GM12878 (cell line): ENCODE results near the gene RTN4R. TPM values are rescaled to one million over a fixed set of nuclear protein-coding genes. Genes with fewer than 3 reads are reported as not detected.

Experiments used
- ATAC-seq: fragments of 200-7000 bp; cut with Tn5 transposase; 3 replicates; pipeline ENCODE4 v1.9.1; 2020; ENCODE audit warnings: mild to moderate bottlenecking, moderate library complexity
- BruUV-seq: library from RNA; stranded (reverse); fragments of 400-500 nt; replicated peaks from 2 replicates; lab custom pipeline; 2021; lab: Mats Ljungman, UMichigan
- CTCF ChIA-PET: fragments of 300-600 bp; sonication (Branson Sonifier 250); formaldehyde crosslinking; extraction: SDS; loops from one replicate; lab custom pipeline; 2021; ENCODE audit warnings: inconsistent platforms; lab: Yijun Ruan, JAX
- POLR2A ChIA-PET: fragments of 350-600 bp; formaldehyde crosslinking; extraction: SDS; loops from one replicate; lab custom pipeline; 2021; ENCODE audit warnings: inconsistent platforms; lab: Charles Lee
- RAD21 ChIA-PET: fragments of 300-600 bp; sonication (Branson Sonifier 250); formaldehyde crosslinking; loops from one replicate; lab custom pipeline; 2023; ENCODE audit warnings: antibody characterized with exemption; ENCODE audit not compliant: unreplicated experiment; lab: Charles Lee
- SMC1A ChIA-PET: fragments of 300-600 bp; sonication (Branson Sonifier 250); formaldehyde crosslinking; loops from one replicate; lab custom pipeline; 2023; ENCODE audit not compliant: unreplicated experiment, uncharacterized antibody; lab: Charles Lee
- DNase-seq: peaks from one replicate; pipeline ENCODE4 v3.0.0-alpha.2; 2011; ENCODE audit warnings: low read depth, low spot score
- FAIRE-seq: peaks from 3 replicates; lab custom pipeline; 2011; peaks lifted over from hg19 to GRCh38; lab: Jason Lieb, UNC
- H2AFZ ChIP-seq: 2 replicates; pipeline ENCODE4 v1.6.0; 2011; ENCODE audit warnings: low read depth, low read length, control low read depth; ENCODE audit not compliant: control insufficient read depth
- H3K27ac ChIP-seq: 2 replicates; pipeline ENCODE4 v1.5.1; 2011; ENCODE audit warnings: control low read depth; ENCODE audit not compliant: control insufficient read depth, insufficient read depth
- H3K27me3 ChIP-seq, 2 experiments: replicated peaks in 1 of 2; 2 replicates each; pipeline versions ENCODE4 v1.6.0 to v1.6.1; 2011; ENCODE audit warnings: low read length in 1 of 2; ENCODE audit not compliant: control insufficient read depth in 2 of 2, insufficient read depth in 2 of 2
- H3K36me3 ChIP-seq, 2 experiments: 2 replicates each; pipeline ENCODE4 v1.5.1; 2011; ENCODE audit warnings: low read length in 1 of 2; ENCODE audit not compliant: control insufficient read depth in 2 of 2, insufficient read depth in 2 of 2
- H3K4me1 ChIP-seq: 2 replicates; pipeline ENCODE4 v1.6.1; 2011; ENCODE audit warnings: mild to moderate bottlenecking, low read length, moderate library complexity, mixed read lengths; ENCODE audit not compliant: control insufficient read depth, insufficient read depth
- H3K4me2 ChIP-seq: 2 replicates; pipeline ENCODE4 v1.6.0; 2011; ENCODE audit warnings: control low read depth; ENCODE audit not compliant: control insufficient read depth, insufficient read depth
- H3K4me3 ChIP-seq: fragments of 200-600 bp; sonication (generic); 2 replicates; pipeline ENCODE4 v1.5.1; 2016
- H3K79me2 ChIP-seq: 2 replicates; pipeline ENCODE4 v1.6.0; 2011; ENCODE audit warnings: low read length; ENCODE audit not compliant: control insufficient read depth, insufficient read depth
- H3K9ac ChIP-seq: 2 replicates; pipeline ENCODE4 v1.8.0; 2011; ENCODE audit warnings: low read length, control low read depth, mixed read lengths; ENCODE audit not compliant: control insufficient read depth, insufficient read depth
- H3K9me3 ChIP-seq: replicated peaks from 3 replicates; pipeline ENCODE4 v1.5.1; 2011; ENCODE audit warnings: mild to moderate bottlenecking, low read length; ENCODE audit not compliant: control insufficient read depth, insufficient read depth
- H4K20me1 ChIP-seq: 2 replicates; pipeline ENCODE4 v1.6.0; 2011; ENCODE audit not compliant: control insufficient read depth, insufficient read depth
- BCL3 ChIP-seq: IDR thresholded peaks from 2 replicates; pipeline ENCODE4 v1.6.1; 2011; ENCODE audit warnings: borderline replicate concordance, low read depth, mild to moderate bottlenecking, moderate library complexity, low read length; ENCODE audit not compliant: insufficient read depth, poor library complexity, severe bottlenecking
- BHLHE40 ChIP-seq, 2 experiments: fragments of 450-650 bp in 1 of 2; IDR thresholded peaks; 2 replicates each; pipeline ENCODE4 v1.6.1; 2011 to 2017; ENCODE audit warnings: low read depth in 2 of 2, borderline replicate concordance in 1 of 2, improper control_type of control experiment in 1 of 2, low read length in 1 of 2, mild to moderate bottlenecking in 1 of 2
- BMI1 ChIP-seq: fragments of 450-650 bp; IDR thresholded peaks from 2 replicates; pipeline ENCODE4 v1.6.1; 2016; ENCODE audit warnings: mild to moderate bottlenecking, moderate library complexity, borderline replicate concordance
- DPF2 ChIP-seq: fragments of 450-650 bp; IDR thresholded peaks from 2 replicates; pipeline ENCODE4 v1.6.1; 2017; ENCODE audit warnings: mild to moderate bottlenecking
- FOXK2 ChIP-seq: fragments of 450-650 bp; IDR thresholded peaks from 2 replicates; pipeline ENCODE4 v1.6.1; 2017; ENCODE audit warnings: mild to moderate bottlenecking, moderate library complexity
- HDAC6 ChIP-seq: fragments of 200-600 bp; sonication (generic); IDR thresholded peaks from one replicate; pipeline ENCODE4 v1.8.0; 2017; ENCODE audit warnings: antibody characterized with exemption; ENCODE audit not compliant: unreplicated experiment
- IKZF2 ChIP-seq, 2 experiments: fragments of 450-650 bp; IDR thresholded peaks; 2 replicates each; pipeline ENCODE4 v1.6.1; 2017; ENCODE audit warnings: mild to moderate bottlenecking in 2 of 2, moderate library complexity in 2 of 2
- PBX3 ChIP-seq: IDR thresholded peaks from 2 replicates; pipeline ENCODE4 v1.6.1; 2011; ENCODE audit warnings: mild to moderate bottlenecking, low read depth, low read length, moderate library complexity; ENCODE audit not compliant: insufficient replicate concordance
- SMARCA5 ChIP-seq: fragments of 450-650 bp; IDR thresholded peaks from 2 replicates; pipeline ENCODE4 v1.6.1; 2017; ENCODE audit warnings: mild to moderate bottlenecking
- SREBF1 ChIP-seq: IDR thresholded peaks from 2 replicates; pipeline ENCODE4 v1.6.1; 2012; ENCODE audit warnings: mild to moderate bottlenecking, low read length
- ZBTB33 ChIP-seq: fragments of 450-650 bp; IDR thresholded peaks from 2 replicates; pipeline ENCODE4 v1.6.1; 2017; ENCODE audit warnings: mild to moderate bottlenecking
- WGBS: methylation state at CpG from one replicate; pipeline ENCODE4 v1.1.6; 2016; ENCODE audit warnings: low lambda C conversion rate; ENCODE audit not compliant: insufficient replicate concordance, insufficient coverage; ENCODE audit errors: missing lambda C conversion rate; 5-methylcytosine and 5-hydroxymethylcytosine counted together
- in situ Hi-C: fragments of 300-500 bp; cut with MboI; formaldehyde crosslinking; loops from 9 replicates; pipeline ENCODE4 v1.14.3; 2018; ENCODE audit warnings: mixed read lengths
- intact Hi-C: fragments of 100-400 bp; cut with micrococcal nuclease; formaldehyde crosslinking; loops from one replicate; pipeline ENCODE4 v1.14.2; 2022; ENCODE audit not compliant: unreplicated experiment
- polyA plus RNA-seq, 11 experiments: library from polyadenylated mRNA; depleted of rRNA in 4 of 11; unstranded in 6 of 11; stranded (reverse) in 5 of 11; fragments of >200 nt; fragmentation: Nextera tagmentation in 4 of 11; fragmentation: Illumina TruSeq in 1 of 11; extraction: Ambion mirVana in 4 of 11; extraction: Trizol in 1 of 11; gene quantifications; 1 replicate in 1 of 11; 2 replicates in 10 of 11; pipeline versions ENCODE4 v1.2.1 to v1.2.3, GENCODE V29; 2011 to 2016; ENCODE audit warnings: inconsistent platforms in 2 of 11, missing spikeins in 2 of 11, low read depth in 1 of 11
- total RNA-seq, 4 experiments: library from RNA; depleted of rRNA in 3 of 4; stranded (reverse); fragments of >200 nt in 3 of 4; fragmentation: Illumina TruSeq in 1 of 4; extraction: Trizol in 1 of 4; gene quantifications; 2 replicates each; pipeline versions ENCODE4 v1.2.1 to v1.2.3, GENCODE V29; 2013 to 2021

The RTN4R gene
- total and polyA plus RNA-seq, 10 of the 15 experiments (the other 5 are each of a cell fraction or from before 2014, with no cell fraction given), result 0.03 to 1.0 (median 0.60) TPM; not detected in 2

GRCh38 chr22:20213833-20214708, 54.0 kb downstream of the RTN4R start (continued):
- TF ChIP-seq PBX3 (peak; percentile 74), BHLHE40 (IDR thresholded peaks at IDR 0.05; ENCODE audit: borderline replicate concordance in 1 of 2, low read depth in 2 of 2, low read length in 1 of 2) (peak in 1 of 2 experiments; percentile 37; a peak in 1 of 4 replicates), BMI1 (no peak)

GRCh38 chr22:20212754-20213699, 55.1 kb downstream of the RTN4R start:
- POLR2A ChIA-PET, result interaction anchor here (0.7 kb wide), 1 partner anchor 443 kb away, joined by 4 read pairs; no protein-coding TSS in a partner anchor
- CTCF ChIA-PET, result interaction anchor here (0.6 to 1.2 kb wide), 3 partner anchors 25 to 69 kb away, joined by 3 to 7 read pairs (median 3); no protein-coding TSS in a partner anchor
- RAD21 ChIA-PET, result interaction anchor here (1.1 to 1.3 kb wide), 2 partner anchors 25 to 32 kb away, joined by 3 to 4 read pairs; no protein-coding TSS in a partner anchor
- peak; percentile 41 for TF ChIP-seq DPF2
- TF ChIP-seq HDAC6, result no peak
- TF ChIP-seq SREBF1, result no peak
- no peak for TF ChIP-seq FOXK2
- TF ChIP-seq IKZF2 (IDR thresholded peaks at IDR 0.05), result 0 out of 4 replicates have a peak, but pooled peaks of 1 of the 2 experiments have one; percentile 10
- peak; percentile 38; the same call in 1 of the 2 replicates for TF ChIP-seq ZBTB33
- no peak for TF ChIP-seq BCL3
- TF ChIP-seq SMARCA5, result no peak

More at GRCh38 chr22:20212754-20213699, 55.1 kb downstream of the RTN4R start:
- FAIRE-seq (no peak), ATAC-seq (peak; percentile 10; the same call in 1 of the 3 replicates), DNase-seq (no peak)
- no peak overlapping the region for H3K27ac ChIP-seq
- no peak overlapping the region for H3K4me2 ChIP-seq
- H3K27me3 ChIP-seq, result no peaks in the 10 kb centered on the region; a peak in 2 of 4 replicates
- 48% methylated on average over 26 of the region's 27 CpGs for WGBS
- in situ Hi-C loops (no loop called here), intact Hi-C loops (no loop called here)
- no peaks in the 10 kb centered on the region for H3K9me3 ChIP-seq
- no TSS peak for BruUV-seq
- H4K20me1 ChIP-seq, result no peaks in the 10 kb centered on the region
- H3K4me1 ChIP-seq, result no peaks in the 10 kb centered on the region
- no peak overlapping the region for H3K9ac ChIP-seq
- no peaks in the 10 kb centered on the region; the same call in 1 of the 2 replicates for H3K79me2 ChIP-seq
- no peak overlapping the region for H2AFZ ChIP-seq
- H3K4me3 ChIP-seq, result no peak overlapping the region
- no peaks in the 10 kb centered on the region for H3K36me3 ChIP-seq
- SMC1A ChIA-PET, result no interaction called here
